ENCODE data around the gene ITGB1. TPM values are rescaled to one million over a fixed set of nuclear protein-coding genes. Genes with fewer than 3 reads are reported as not detected.

ITGB1 gene
- total and polyA plus RNA-seq, 9 of the 15 experiments (the other 6 are each of a cell fraction or from before 2014, with no cell fraction given): 40.2 to 194 (median 155) TPM

DNA sequence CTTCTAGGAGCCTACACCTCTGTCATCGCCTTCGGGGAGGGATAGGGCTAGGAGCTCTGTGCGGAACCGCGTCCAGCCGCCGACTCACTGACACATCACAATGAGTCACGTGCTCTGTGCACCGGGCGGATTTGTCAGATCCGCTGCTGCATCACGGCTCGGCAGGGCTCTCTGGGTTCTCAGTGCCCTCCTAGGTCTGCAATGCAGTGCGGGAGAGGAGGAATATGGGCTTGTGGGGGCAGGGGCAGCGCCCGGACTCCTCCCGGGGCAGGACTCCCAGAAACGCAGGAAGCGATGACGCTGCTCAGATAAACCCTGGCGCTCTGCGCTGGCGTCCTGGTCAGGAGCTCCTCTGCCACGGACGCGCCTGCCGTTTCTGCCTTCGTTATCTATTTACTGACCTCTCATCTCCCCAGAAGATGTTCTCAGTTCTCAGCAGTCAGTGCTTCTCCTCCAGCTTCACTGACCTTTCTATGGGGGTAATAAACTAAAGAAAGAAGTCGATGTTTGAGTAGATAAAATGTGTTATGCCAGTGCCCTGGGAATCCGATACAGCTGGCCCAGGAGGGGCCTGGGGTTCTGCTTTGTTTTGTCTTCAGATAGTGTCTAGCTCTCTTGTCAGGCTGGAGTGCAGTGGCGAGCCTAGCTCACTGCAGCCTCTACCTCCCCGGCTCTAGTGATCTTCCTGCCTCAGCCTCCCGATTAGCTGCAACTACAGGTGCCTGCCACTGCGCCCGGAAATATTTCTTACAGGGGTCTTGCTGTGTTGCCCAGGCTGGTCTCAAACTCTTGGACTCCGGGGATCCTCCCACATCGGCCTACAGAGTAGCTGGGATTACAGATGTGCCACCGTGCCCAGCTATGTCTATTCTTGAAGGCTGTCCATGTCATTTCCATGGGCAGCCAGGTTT, 22.8 kb upstream of the ITGB1 start (continued):
- TF ChIP-seq, protein P1, sequence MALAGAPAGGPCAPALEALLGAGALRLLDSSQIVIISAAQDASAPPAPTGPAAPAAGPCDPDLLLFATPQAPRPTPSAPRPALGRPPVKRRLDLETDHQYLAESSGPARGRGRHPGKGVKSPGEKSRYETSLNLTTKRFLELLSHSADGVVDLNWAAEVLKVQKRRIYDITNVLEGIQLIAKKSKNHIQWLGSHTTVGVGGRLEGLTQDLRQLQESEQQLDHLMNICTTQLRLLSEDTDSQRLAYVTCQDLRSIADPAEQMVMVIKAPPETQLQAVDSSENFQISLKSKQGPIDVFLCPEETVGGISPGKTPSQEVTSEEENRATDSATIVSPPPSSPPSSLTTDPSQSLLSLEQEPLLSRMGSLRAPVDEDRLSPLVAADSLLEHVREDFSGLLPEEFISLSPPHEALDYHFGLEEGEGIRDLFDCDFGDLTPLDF (CRISPR knock-in tag; IDR thresholded peaks at IDR 0.05): no peak
- TF ChIP-seq RBFOX2 (IDR thresholded peaks at IDR 0.05; ENCODE audit: low read depth, low read length): peak; percentile 87
- no peak for TF ChIP-seq KLF16 (IDR thresholded peaks at IDR 0.05)
- TF ChIP-seq, protein P2, sequence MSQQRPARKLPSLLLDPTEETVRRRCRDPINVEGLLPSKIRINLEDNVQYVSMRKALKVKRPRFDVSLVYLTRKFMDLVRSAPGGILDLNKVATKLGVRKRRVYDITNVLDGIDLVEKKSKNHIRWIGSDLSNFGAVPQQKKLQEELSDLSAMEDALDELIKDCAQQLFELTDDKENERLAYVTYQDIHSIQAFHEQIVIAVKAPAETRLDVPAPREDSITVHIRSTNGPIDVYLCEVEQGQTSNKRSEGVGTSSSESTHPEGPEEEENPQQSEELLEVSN (IDR thresholded peaks at IDR 0.05; ENCODE audit: borderline replicate concordance in 1 of 2, extremely low read depth in 1 of 2, insufficient read depth in 1 of 2, insufficient read length in 1 of 2, low read depth in 1 of 2, low read length in 1 of 2, poor library complexity in 1 of 2, severe bottlenecking in 1 of 2): peak; percentile 80 to 83
- TF ChIP-seq BDP1 (IDR thresholded peaks at IDR 0.05; ENCODE audit: insufficient read depth, insufficient read length): no peak
- TF ChIP-seq, protein P3, sequence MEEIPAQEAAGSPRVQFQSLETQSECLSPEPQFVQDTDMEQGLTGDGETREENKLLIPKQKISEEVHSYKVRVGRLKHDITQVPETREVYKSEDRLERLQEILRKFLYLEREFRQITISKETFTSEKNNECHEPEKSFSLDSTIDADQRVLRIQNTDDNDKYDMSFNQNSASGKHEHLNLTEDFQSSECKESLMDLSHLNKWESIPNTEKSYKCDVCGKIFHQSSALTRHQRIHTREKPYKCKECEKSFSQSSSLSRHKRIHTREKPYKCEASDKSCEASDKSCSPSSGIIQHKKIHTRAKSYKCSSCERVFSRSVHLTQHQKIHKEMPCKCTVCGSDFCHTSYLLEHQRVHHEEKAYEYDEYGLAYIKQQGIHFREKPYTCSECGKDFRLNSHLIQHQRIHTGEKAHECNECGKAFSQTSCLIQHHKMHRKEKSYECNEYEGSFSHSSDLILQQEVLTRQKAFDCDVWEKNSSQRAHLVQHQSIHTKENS (CRISPR knock-in tag; IDR thresholded peaks at IDR 0.05): no peak
- TF ChIP-seq SAFB2 (IDR thresholded peaks at IDR 0.05; ENCODE audit: borderline replicate concordance, low read depth, low read length, severe bottlenecking): no peak
- TF ChIP-seq, protein P4, sequence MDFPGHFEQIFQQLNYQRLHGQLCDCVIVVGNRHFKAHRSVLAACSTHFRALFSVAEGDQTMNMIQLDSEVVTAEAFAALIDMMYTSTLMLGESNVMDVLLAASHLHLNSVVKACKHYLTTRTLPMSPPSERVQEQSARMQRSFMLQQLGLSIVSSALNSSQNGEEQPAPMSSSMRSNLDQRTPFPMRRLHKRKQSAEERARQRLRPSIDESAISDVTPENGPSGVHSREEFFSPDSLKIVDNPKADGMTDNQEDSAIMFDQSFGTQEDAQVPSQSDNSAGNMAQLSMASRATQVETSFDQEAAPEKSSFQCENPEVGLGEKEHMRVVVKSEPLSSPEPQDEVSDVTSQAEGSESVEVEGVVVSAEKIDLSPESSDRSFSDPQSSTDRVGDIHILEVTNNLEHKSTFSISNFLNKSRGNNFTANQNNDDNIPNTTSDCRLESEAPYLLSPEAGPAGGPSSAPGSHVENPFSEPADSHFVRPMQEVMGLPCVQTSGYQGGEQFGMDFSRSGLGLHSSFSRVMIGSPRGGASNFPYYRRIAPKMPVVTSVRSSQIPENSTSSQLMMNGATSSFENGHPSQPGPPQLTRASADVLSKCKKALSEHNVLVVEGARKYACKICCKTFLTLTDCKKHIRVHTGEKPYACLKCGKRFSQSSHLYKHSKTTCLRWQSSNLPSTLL (IDR thresholded peaks at IDR 0.05): no peak
- no peak for TF ChIP-seq ZZZ3 (IDR thresholded peaks at IDR 0.05)
- TF ChIP-seq, protein P5, sequence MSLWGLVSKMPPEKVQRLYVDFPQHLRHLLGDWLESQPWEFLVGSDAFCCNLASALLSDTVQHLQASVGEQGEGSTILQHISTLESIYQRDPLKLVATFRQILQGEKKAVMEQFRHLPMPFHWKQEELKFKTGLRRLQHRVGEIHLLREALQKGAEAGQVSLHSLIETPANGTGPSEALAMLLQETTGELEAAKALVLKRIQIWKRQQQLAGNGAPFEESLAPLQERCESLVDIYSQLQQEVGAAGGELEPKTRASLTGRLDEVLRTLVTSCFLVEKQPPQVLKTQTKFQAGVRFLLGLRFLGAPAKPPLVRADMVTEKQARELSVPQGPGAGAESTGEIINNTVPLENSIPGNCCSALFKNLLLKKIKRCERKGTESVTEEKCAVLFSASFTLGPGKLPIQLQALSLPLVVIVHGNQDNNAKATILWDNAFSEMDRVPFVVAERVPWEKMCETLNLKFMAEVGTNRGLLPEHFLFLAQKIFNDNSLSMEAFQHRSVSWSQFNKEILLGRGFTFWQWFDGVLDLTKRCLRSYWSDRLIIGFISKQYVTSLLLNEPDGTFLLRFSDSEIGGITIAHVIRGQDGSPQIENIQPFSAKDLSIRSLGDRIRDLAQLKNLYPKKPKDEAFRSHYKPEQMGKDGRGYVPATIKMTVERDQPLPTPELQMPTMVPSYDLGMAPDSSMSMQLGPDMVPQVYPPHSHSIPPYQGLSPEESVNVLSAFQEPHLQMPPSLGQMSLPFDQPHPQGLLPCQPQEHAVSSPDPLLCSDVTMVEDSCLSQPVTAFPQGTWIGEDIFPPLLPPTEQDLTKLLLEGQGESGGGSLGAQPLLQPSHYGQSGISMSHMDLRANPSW (CRISPR knock-in tag; IDR thresholded peaks at IDR 0.05): no peak
- TF ChIP-seq, protein P6, sequence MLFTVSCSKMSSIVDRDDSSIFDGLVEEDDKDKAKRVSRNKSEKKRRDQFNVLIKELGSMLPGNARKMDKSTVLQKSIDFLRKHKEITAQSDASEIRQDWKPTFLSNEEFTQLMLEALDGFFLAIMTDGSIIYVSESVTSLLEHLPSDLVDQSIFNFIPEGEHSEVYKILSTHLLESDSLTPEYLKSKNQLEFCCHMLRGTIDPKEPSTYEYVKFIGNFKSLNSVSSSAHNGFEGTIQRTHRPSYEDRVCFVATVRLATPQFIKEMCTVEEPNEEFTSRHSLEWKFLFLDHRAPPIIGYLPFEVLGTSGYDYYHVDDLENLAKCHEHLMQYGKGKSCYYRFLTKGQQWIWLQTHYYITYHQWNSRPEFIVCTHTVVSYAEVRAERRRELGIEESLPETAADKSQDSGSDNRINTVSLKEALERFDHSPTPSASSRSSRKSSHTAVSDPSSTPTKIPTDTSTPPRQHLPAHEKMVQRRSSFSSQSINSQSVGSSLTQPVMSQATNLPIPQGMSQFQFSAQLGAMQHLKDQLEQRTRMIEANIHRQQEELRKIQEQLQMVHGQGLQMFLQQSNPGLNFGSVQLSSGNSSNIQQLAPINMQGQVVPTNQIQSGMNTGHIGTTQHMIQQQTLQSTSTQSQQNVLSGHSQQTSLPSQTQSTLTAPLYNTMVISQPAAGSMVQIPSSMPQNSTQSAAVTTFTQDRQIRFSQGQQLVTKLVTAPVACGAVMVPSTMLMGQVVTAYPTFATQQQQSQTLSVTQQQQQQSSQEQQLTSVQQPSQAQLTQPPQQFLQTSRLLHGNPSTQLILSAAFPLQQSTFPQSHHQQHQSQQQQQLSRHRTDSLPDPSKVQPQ (CRISPR knock-in tag; IDR thresholded peaks at IDR 0.05; ENCODE audit: borderline replicate concordance): peak; percentile 58; the same call in 1 of the 2 replicates
- TF ChIP-seq STAT5A (IDR thresholded peaks at IDR 0.05; ENCODE audit: borderline replicate concordance, low read length): no peak
- TF ChIP-seq POLR3A (IDR thresholded peaks at IDR 0.05; ENCODE audit: borderline replicate concordance, extremely low read depth, insufficient read depth, insufficient read length): no peak
- no peak for TF ChIP-seq NFATC3 (IDR thresholded peaks at IDR 0.05)
